SU-DHL-6 (cell line): ENCODE results near the gene PHF10.

Source experiments
- CTCF ChIP-seq: fragments of 200-600 bp; sonication (generic); IDR thresholded peaks from one replicate; pipeline ENCODE4 v1.5.1; 2017; ENCODE audit warnings: antibody characterized with exemption, mild to moderate bottlenecking, low read length, moderate library complexity; ENCODE audit not compliant: insufficient read depth, poor library complexity, severe bottlenecking
- EZH2phosphoT487 ChIP-seq: fragments of 200-600 bp; sonication (generic), shearing (Covaris generic); conservative IDR thresholded peaks from 2 replicates; pipeline ENCODE4 v1.6.1; 2018; ENCODE audit warnings: mild to moderate bottlenecking, antibody characterized with exemption, low read length, moderate library complexity, mixed read lengths

GRCh38 chr6:169709293-169709692 lies 15.0 kb downstream of the PHF10 start:
- TF ChIP-seq CTCF (no peak), EZH2phosphoT487 (no peak)
